ENCODE results near the gene OR8H2.
"Not testable (repeated sequence)": the region's sequence is repeated elsewhere in the genome, so short reads cannot be mapped to it uniquely, and the experiment has no call there.

Gene OR8H2, protein sequence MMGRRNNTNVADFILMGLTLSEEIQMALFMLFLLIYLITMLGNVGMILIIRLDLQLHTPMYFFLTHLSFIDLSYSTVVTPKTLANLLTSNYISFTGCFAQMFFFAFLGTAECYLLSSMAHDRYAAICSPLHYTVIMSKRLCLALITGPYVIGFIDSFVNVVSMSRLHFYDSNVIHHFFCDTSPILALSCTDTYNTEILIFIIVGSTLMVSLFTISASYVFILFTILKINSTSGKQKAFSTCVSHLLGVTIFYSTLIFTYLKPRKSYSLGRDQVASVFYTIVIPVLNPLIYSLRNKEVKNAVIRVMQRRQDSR

DNA sequence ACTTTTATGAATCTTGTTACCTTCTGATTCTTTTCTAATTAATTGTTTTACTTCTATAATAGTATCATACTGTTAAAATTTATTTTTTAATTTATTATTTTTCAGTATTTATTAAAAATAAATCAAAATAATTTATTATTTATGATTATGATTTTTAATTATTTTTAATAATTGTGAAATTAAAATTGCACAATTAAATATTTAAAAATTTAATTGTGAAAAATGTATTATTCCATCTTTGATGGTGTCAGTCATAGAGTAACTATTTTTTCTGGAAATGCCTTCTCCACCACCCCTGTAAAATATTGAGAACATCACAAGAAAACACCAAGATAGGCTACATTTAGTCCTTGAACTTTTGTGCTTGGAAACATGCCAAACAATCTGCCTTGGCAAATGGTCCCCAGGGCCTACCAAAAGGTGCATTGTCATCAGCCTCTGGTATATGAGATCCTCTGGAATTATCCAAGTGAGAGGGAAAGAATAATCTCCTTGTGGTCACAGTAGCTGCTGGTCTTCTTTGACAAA lies at the start of gene OR8H2:
TSS of gene OR8H2 (plus strand) at position 478 of the 528 bp plus-strand sequence. CDS start 1,356 bp downstream, outside the sequence.
- DNase-seq, result no peak

DNA sequence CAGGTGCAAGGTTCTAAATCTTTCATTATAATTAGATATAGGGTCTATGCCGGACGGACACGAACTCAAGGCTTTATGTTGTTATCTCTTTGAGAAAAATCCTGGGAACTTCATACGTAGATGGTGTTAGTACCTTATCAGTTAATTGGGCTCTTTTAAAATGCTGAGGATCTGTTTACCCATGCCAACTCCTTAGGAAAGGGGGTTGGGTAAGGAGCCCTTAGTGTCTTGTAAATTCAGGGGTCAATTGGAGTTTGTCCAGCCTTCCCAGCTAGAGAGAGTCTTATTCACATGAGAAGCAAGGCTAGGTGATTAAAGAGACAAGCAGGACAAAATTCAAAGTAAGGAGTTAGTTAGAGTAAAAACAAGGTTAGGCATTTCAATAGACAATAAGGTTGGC lies 47.1 kb upstream of the OR8H2 start:
- DNase-seq, result not testable (repeated sequence)

DNA sequence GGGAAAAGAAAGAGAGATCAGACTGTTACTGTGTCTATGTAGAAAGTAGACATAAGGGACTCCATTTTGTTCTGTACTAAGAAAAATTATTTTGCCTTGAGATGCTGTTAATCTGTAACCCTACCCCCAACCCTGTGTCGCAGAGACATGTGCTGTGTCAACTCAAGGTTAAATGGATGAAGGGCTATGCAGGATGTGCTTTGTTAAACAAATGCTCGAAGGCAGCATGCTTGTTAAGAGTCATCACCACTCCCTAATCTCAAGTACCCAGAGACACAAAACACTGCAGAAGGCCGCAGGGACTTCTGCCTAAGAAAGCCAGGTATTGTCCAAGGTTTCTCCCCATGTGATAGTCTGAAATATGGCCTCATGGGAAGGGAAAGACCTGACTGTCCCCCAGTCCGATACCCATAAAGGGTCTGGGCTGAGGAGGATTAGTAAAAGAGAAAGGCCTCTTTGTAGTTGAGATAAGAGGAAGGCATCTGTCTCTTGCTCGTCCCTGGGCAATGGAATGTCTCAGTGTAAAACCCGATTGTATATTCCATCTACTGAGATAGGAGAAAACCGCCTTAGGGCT lies 45.7 kb upstream of the OR8H2 start:
- not testable (repeated sequence) for DNase-seq

DNA sequence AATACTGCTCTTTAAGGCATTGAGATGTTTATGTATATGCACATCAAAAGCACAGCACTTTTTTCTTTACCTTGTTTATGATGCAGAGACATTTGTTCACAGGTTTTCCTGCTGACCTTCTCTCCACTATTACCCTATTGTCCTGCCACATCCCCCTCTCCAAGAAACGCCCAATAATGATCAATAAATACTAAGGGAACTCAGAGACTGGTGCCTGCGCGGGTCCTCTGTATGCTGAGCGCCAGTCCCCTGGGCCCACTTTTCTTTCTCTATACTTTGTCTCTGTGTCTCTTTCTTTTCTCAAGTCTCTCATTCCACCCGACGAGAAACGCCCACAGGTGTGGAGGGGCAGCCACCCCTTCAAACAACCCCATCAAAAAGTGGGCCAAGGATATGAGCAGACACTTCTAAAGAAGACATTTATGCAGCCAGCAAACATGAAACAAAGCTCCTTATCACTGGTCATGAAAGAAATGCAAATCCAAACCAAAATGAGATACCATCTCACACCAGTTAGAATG lies 45.2 kb upstream of the OR8H2 start:
- not testable (repeated sequence) for DNase-seq

DNA sequence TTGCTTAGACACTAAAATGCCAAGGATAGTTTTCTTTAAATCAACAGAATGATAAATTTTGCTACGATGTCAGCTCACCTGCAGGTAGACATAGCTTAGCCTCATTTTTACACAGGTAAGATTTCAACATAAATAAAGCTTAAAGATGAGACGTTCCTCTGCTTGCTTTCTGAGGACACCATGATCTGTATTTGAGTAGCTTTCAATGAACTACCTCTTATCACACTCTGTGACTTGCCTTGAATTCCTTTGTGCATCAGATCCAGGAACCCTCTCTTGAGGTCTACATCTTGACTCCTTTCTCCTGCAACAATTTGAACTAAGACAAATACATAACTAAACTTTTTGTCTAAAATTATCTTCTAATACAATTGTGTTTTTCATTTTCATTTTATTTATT lies 36.5 kb upstream of the OR8H2 start:
- DNase-seq, result no peak

DNA sequence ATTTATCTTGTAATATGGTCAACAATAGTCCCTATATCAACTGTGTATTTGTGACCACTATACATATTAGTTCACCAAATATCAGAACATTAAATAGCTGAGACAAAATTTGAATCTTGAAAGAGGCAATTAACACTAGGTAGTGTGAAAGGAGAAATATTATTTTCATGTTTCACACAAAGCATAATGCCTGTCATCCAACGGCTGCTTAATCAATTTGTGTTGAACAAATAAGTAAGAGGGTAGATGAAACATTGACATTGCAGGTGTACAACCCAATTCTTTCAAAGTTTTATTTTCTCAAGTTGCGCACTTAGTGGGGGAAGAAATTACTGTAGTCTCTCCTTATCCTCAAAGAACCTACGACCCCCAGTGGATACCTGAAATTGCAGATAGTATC lies 13.8 kb upstream of the OR8H2 start:
- no peak for DNase-seq

DNA sequence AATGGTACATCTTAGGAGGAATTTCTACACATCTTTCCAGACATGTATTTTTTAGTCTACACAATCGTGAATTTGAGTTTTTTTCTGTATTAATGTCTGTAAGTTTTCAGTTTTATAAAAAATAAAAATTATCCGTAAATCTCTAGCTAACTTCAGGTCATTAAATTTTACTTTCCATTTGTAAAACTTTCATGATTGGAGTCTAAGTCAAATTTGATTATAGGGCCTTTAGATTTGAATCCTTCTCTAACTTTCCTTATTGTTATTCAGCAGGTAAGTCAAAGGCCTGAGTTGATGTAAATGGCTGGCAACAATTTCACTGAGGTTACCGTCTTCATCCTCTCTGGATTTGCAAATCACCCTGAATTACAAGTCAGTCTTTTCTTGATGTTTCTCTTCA lies 10.5 kb upstream of the OR8H2 start, which contains the start of gene OR8I2:
TSS of gene OR8I2 (plus strand) at position 301 of the 400 bp plus-strand sequence. CDS start at position 301, 0 bp downstream.
- no peak for DNase-seq

DNA sequence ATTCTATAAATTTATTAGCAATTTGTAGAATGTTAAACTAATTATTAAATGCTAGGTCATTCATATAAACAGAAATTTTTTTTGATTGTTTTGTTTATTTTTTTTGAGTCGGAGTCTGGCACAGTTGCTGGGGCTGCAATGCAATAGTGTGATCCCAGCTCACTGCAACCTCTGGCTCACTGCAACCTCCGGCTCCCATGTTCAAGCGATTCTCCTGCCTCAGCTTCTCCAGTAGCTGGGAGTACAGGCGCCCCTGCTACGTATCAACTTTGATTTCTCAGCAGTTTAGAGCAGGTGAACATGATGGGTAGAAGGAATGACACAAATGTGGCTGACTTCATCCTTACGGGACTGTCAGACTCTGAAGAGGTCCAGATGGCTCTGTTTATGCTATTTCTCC lies 18.6 kb downstream of the OR8H2 start, which contains the start of gene OR8H3:
TSS of gene OR8H3 (plus strand) at position 301 of the 400 bp plus-strand sequence. CDS start at position 301, 0 bp downstream.
- DNase-seq, result no peak

DNA sequence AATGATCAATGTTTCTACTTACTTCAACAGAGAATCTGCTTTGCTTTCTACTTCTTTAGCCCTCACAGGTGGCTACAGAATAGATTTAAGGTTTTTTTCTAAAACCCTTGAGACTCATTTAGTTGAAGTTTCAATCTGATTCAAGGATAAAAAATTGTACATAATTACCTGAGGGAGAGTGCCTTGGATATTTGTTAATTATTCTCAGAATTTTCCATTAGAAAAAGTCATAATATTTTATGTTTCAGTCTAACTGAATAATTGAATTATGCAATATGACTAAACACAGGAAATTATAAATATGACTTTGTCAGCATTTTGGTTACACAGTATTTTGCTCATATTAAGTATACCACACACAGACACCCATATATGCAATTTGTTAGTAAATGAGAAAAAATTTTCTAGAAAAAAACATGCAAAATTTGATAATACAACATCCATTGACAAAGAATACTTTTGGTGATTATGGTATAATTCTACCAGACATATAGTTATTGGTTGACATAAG lies 36.7 kb downstream of the OR8H2 start, which contains the start of gene OR8J3:
TSS of gene OR8J3 (minus strand) at position 51 of the 511 bp plus-strand sequence. CDS start 2,483 bp downstream, outside the sequence.
- no peak for DNase-seq

DNA sequence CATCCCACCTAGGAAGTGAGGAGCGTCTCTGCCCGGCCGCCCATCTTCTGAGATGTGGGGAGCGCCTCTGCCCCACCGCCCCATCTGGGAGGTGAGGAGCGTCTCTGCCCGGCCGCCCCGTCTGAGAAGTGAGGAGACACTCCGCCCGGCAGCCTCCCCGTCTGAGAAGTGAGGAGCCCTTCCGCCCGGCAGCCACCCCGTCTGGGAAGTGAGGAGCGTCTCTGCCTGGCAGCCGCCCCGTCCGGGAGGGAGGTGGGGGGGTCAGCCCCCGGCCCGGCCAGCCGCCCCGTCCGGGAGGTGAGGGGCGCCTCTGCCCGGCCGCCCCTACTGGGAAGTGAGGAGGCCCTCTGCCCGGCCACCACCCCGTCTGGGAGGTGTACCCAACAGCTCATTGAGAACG lies 40.2 kb downstream of the OR8H2 start:
- DNase-seq, result not testable (repeated sequence)

DNA sequence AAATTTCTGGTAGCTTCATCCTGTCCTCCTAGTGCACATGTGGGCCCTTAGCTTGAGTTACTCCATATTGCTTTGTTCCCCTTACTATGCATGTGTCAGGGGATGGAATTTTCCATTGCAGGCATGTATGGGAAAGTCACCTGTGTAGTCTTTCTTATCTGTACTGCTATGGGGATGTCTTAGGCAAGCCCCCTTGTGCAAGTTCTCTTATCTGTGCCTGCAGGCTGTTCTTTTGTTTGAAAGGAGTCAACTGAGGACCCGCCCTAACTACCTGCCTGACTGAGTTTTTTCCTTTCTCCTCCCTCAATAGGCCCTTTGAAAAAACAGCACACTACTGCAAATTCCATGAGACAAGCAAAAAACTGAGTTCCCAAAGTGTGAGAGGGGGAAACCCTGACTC lies 47.9 kb downstream of the OR8H2 start:
- no peak for DNase-seq

DNA sequence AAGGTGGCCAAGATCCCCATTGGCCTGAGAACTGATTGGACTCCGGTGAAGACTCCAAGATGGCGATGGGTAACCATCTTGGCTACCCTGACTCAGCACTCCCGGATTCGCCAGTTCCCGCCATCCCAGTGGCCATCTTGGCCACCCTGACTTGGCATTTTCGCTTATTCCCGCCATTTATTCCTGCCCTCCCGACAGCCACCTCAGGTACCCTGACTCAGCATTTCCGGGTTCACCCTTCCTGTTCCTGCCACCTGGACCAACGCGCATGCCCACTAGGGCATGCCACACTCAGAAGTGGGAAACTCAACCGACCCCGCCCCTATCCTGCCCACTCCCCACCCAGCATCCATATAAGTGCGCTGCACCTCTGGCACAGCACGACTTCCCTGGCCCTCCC lies 48.8 kb downstream of the OR8H2 start:
- DNase-seq, result no peak
